Endodermal cell (in vitro differentiated cells): ENCODE measurements around the gene TUBGCP6. TPM values are rescaled to one million over a fixed set of nuclear protein-coding genes. Genes with fewer than 3 reads are reported as not detected.

Experiments
- DNase-seq: peaks from one replicate; pipeline ENCODE4 v3.0.0-alpha.2; 2017
- H3K27ac ChIP-seq: 2 replicates; pipeline ENCODE4 v1.5.1; 2013; ENCODE audit warnings: mild to moderate bottlenecking, low read depth, low read length, moderate library complexity
- H3K27me3 ChIP-seq: 2 replicates; pipeline ENCODE4 v1.6.1; 2013; ENCODE audit warnings: mild to moderate bottlenecking, low read length, moderate library complexity; ENCODE audit not compliant: insufficient read depth, control insufficient read depth, poor library complexity, severe bottlenecking
- H3K36me3 ChIP-seq: 2 replicates; pipeline ENCODE4 v1.7.0; 2013; ENCODE audit warnings: mild to moderate bottlenecking, low read length, moderate library complexity; ENCODE audit not compliant: control insufficient read depth, insufficient read depth
- H3K4me1 ChIP-seq: one replicate; pipeline ENCODE4 v1.7.0; 2013; ENCODE audit warnings: low read length; ENCODE audit not compliant: control insufficient read depth, insufficient read depth
- H3K4me3 ChIP-seq: 2 replicates; pipeline ENCODE4 v1.5.1; 2013; ENCODE audit warnings: mild to moderate bottlenecking, low read length, moderate library complexity
- H3K9ac ChIP-seq: 2 replicates; pipeline ENCODE4 v1.6.1; 2013; ENCODE audit warnings: mild to moderate bottlenecking, low read length, moderate library complexity; ENCODE audit not compliant: poor library complexity, severe bottlenecking; ENCODE audit errors: extremely low read depth
- H3K9me3 ChIP-seq: 2 replicates; pipeline ENCODE4 v1.6.1; 2013; ENCODE audit warnings: mild to moderate bottlenecking, low read length, moderate library complexity; ENCODE audit not compliant: control insufficient read depth
- H3K27ac Mint-ChIP-seq: 2 replicates; pipeline ENCODE4 v1.8.0; 2020; ENCODE audit warnings: mixed read lengths
- H3K27me3 Mint-ChIP-seq: 2 replicates; pipeline ENCODE4 v1.8.0; 2021; ENCODE audit warnings: mild to moderate bottlenecking, mixed read lengths; ENCODE audit not compliant: insufficient read depth
- H3K36me3 Mint-ChIP-seq: 2 replicates; pipeline ENCODE4 v1.8.0; 2020; ENCODE audit warnings: low read depth, mixed read lengths
- H3K4me1 Mint-ChIP-seq: 2 replicates; pipeline ENCODE4 v1.8.0; 2020; ENCODE audit warnings: mixed read lengths
- H3K4me3 Mint-ChIP-seq: 2 replicates; pipeline ENCODE4 v1.8.0; 2020; ENCODE audit warnings: mild to moderate bottlenecking, moderate library complexity, mixed read lengths
- H3K9me3 Mint-ChIP-seq: 2 replicates; pipeline ENCODE4 v1.8.0; 2020; ENCODE audit warnings: mild to moderate bottlenecking, mixed read lengths
- WGBS, 2 experiments: methylation state at CpG; one replicate each; pipeline versions ENCODE4 v1.1.5 to v1.1.7; 2013; ENCODE audit warnings: missing lambda C conversion rate in 2 of 2, mixed read lengths in 1 of 2; ENCODE audit not compliant: insufficient coverage in 1 of 2, insufficient read length in 1 of 2; 5-methylcytosine and 5-hydroxymethylcytosine counted together
- total RNA-seq, 2 donors: library from RNA; stranded (reverse); fragmentation: NEBNext Ultra II Directional in 1 of 2; extraction: Animal tissue kit (Norgen Biotek cat#: 25700) in 1 of 2; gene quantifications; 2 replicates in 1 of 2; 3 replicates in 1 of 2; pipeline ENCODE4 v1.2.1, GENCODE V29; 2021
- TF ChIP-seq, protein P1 (sequence below): fragments of 200-600 bp; sonication (generic); conservative IDR thresholded peaks from 2 replicates; pipeline ENCODE4 v1.5.0; 2021; ENCODE audit warnings: antibody characterized with exemption, mild to moderate bottlenecking

The TUBGCP6 gene
- total RNA-seq, 2 donors from 2014 or later = 43.7 to 46.0 TPM

DNA sequence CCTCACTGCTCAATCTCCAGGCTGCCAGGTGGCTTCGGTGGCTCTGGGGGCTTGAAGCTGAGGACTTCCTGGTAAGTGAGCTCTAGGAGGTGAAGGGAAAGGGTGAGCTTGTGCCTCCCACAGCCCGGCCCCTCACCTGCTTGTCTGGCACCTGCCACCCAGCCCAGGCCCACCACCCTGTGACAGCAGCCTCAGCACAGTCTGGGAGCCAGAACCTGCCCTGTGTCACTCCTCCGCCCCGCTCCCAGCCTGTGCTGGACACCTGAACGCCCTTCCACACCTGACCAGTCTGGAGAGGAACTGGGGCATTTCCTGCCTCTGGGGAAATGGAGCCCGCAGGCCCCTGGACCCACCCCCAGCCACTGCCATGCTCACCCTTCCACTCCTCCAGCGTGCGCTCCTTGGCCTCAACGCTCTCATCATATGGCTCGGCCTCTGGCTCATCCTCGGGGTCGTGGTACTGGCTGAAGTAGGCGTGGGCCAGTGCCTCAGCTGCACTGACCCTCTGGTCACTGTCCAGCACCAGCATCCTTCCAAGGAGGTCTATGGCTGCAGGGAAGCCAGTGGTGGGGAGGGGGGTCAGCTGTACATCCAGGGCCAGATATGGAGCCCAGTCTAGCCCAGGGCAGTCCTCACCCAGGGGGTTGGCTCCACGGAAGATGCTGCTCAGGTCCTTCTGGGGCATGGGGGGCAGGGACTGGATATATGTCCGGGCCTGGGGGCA lies 20.3 kb upstream of the TUBGCP6 start:
- Histone ChIP-seq H3K4me3 (no peak overlapping the region), H3K4me1 (no peaks in the 10 kb centered on the region), H3K9ac (no peak overlapping the region), H3K27ac (no peak overlapping the region), H3K9me3 (no peaks in the 10 kb centered on the region), H3K27me3 (peaks cover 30% of the 10 kb centered on the region), H3K36me3 (no peaks in the 10 kb centered on the region)
- Mint-ChIP-seq H3K9me3 (no peaks in the 10 kb centered on the region), H3K36me3 (no peaks in the 10 kb centered on the region), H3K27ac (no peak overlapping the region), H3K27me3 (peaks cover 62% of the 10 kb centered on the region), H3K4me1 (peaks cover 5% of the 10 kb centered on the region), H3K4me3 (no peak overlapping the region)
- WGBS, 2 experiments = 86 to 89% methylated on average over 8 to 15 of the region's 15 CpGs
- TF ChIP-seq, protein P1, sequence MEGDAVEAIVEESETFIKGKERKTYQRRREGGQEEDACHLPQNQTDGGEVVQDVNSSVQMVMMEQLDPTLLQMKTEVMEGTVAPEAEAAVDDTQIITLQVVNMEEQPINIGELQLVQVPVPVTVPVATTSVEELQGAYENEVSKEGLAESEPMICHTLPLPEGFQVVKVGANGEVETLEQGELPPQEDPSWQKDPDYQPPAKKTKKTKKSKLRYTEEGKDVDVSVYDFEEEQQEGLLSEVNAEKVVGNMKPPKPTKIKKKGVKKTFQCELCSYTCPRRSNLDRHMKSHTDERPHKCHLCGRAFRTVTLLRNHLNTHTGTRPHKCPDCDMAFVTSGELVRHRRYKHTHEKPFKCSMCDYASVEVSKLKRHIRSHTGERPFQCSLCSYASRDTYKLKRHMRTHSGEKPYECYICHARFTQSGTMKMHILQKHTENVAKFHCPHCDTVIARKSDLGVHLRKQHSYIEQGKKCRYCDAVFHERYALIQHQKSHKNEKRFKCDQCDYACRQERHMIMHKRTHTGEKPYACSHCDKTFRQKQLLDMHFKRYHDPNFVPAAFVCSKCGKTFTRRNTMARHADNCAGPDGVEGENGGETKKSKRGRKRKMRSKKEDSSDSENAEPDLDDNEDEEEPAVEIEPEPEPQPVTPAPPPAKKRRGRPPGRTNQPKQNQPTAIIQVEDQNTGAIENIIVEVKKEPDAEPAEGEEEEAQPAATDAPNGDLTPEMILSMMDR = no peak
- DNase-seq = no peak

DNA sequence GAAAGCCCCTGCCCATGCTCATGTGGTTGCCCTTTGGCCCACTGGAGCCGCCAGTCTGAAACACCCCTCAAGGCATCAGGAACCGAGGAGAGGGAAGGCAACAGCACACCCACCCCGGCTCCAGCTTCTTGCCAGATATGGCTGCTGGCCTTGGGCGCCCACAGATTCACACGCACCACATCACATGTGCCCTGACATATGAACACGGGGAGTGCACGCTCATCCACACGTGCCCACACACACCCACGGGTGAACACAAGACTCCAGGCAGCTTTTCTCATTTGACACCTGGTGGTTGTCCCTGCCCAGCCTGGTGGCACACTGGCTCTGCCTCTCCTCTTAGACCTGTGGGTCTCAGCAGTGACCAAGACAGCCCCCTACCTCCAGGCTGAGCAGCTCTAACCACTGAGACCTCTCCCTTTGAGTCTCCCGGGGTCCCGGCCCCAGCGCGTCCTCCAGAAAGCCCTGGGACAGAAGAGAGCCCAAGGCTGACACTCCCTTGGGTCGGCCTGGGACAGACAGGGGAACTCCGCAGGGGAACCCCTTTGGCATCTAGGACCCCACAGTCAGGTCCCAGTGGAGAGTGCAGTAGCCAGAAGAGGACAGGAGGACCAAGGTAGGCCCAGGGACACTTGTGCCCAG lies 19.4 kb upstream of the TUBGCP6 start:
- H3K9me3 Mint-ChIP-seq = no peaks in the 10 kb centered on the region
- H3K27ac Mint-ChIP-seq = no peak overlapping the region
- TF ChIP-seq, protein P1 = no peak
- WGBS, 2 experiments = 92 to 95% methylated on average over 11 to 15 of the region's 15 CpGs
- no peak overlapping the region for H3K4me3 Mint-ChIP-seq
- Histone ChIP-seq H3K4me3 (no peak overlapping the region), H3K27me3 (peaks cover 23% of the 10 kb centered on the region), H3K9ac (no peak overlapping the region), H3K4me1 (no peaks in the 10 kb centered on the region), H3K27ac (no peak overlapping the region), H3K9me3 (no peaks in the 10 kb centered on the region), H3K36me3 (no peaks in the 10 kb centered on the region)
- DNase-seq = no peak
- H3K36me3 Mint-ChIP-seq = no peaks in the 10 kb centered on the region
- peaks cover 56% of the 10 kb centered on the region for H3K27me3 Mint-ChIP-seq
- H3K4me1 Mint-ChIP-seq = peaks cover 5% of the 10 kb centered on the region

DNA sequence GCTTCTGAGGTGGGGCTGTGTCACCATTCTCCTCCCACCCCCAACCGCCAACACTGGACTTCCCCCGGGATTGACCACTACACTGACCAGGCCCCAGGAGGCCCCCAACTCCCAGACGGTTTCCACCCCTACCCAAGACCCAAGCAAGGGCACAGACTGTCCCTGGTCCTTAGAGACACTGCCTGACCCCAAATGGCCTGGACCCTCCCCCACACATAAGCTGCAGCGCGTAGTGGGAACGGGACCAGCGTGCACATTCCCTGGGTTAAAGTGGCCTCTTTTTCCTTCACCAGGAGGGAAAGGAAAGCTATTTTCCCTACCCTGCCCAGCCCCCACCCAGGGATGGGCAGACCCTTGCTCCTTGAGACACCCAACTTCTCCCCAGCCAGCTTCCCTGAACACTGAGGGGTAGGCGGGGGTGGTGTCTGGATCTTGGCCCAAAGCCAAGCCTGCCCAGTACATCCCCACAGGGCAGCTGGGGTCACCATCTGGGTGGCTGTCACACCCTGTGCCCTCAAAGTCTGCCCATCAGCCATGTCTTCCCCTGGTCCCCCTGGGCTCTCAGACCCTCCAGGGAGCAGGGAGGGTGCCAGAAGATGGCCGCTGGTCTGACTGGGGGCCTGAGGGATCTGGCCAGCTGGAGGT lies 18.3 kb upstream of the TUBGCP6 start:
- Mint-ChIP-seq H3K9me3 (no peaks in the 10 kb centered on the region), H3K36me3 (peaks cover 3% of the 10 kb centered on the region), H3K27me3 (peaks cover 44% of the 10 kb centered on the region), H3K4me1 (peaks cover 5% of the 10 kb centered on the region), H3K27ac (no peak overlapping the region), H3K4me3 (peak overlapping the region; percentile 59)
- Histone ChIP-seq H3K9me3 (no peaks in the 10 kb centered on the region), H3K27ac (no peak overlapping the region), H3K4me3 (no peak overlapping the region), H3K4me1 (no peaks in the 10 kb centered on the region), H3K9ac (no peak overlapping the region), H3K27me3 (peaks cover 11% of the 10 kb centered on the region), H3K36me3 (peaks cover 5% of the 10 kb centered on the region)
- 87 to 100% methylated on average over 1 to 9 of the region's 9 CpGs for WGBS, 2 experiments
- DNase-seq = no peak
- TF ChIP-seq, protein P1 = no peak
